DND-41 (cell line): ENCODE measurements around the gene TMEM258.

Experiments
- CTCF ChIP-seq: IDR thresholded peaks from 2 replicates; pipeline ENCODE4 v1.5.1; 2012; ENCODE audit warnings: borderline replicate concordance, low read length, moderate library complexity, mild to moderate bottlenecking; ENCODE audit not compliant: poor library complexity, severe bottlenecking; ENCODE audit errors: extremely low read depth
- EZH2 ChIP-seq: IDR thresholded peaks from 3 replicates; pipeline ENCODE4 v1.6.1; 2012; ENCODE audit warnings: borderline replicate concordance, low read depth, mild to moderate bottlenecking, moderate library complexity, low read length, inconsistent platforms; ENCODE audit not compliant: severe bottlenecking

- TF ChIP-seq CTCF (no peak), EZH2 (no peak)
Observed at GRCh38 chr11:61841636-61842527, 49.5 kb upstream of the TMEM258 start.
